K562 (cell line): ENCODE measurements around the gene CDNF. TPM values are rescaled to one million over a fixed set of nuclear protein-coding genes. Genes with fewer than 3 reads are reported as not detected.

Source experiments
- ATAC-seq: fragments of 200-7000 bp; cut with Tn5 transposase; 3 replicates; pipeline ENCODE4 v1.9.1; 2020; ENCODE audit warnings: moderate library complexity
- BruUV-seq: library from RNA; stranded (reverse); fragments of 400-500 nt; replicated peaks from 2 replicates; lab custom pipeline; 2021; lab: Mats Ljungman, UMichigan
- CTCF ChIA-PET: fragments of 300-600 bp; formaldehyde crosslinking; extraction: SDS; loops from one replicate; lab custom pipeline; 2021; ENCODE audit warnings: low intra/inter-chr PET ratio; lab: Yijun Ruan, JAX
- POLR2A ChIA-PET: fragments of 300-600, 350-650 bp; sonication (Branson Sonifier 250); formaldehyde crosslinking; extraction: SDS; loops from one replicate; lab custom pipeline; 2021; ENCODE audit warnings: antibody characterized with exemption, inconsistent platforms; lab: Yijun Ruan, JAX
- DNase-seq, 4 experiments: peaks; one replicate each; pipeline versions ENCODE4 v3.0.0 to v3.0.0-alpha.2; 2011 to 2018; ENCODE audit warnings: low spot score in 3 of 4, mixed read lengths in 3 of 4; ENCODE audit errors: extremely low read depth in 1 of 4
- FAIRE-seq: peaks from 2 replicates; lab custom pipeline; 2011; peaks lifted over from hg19 to GRCh38; lab: Jason Lieb, UNC
- H2AFZ ChIP-seq: 2 replicates; pipeline ENCODE4 v1.6.0; 2011; ENCODE audit warnings: low read depth, low read length, control low read depth, inconsistent platforms
- H3K27ac ChIP-seq: fragments of 200-600 bp; 3 replicates; pipeline ENCODE4 v1.8.0; 2011; ENCODE audit warnings: low read depth, mild to moderate bottlenecking, control low read depth, inconsistent platforms, low read length, moderate library complexity, mixed read lengths; ENCODE audit errors: extremely low read depth
- H3K27me3 ChIP-seq, 2 experiments: fragments of 300-600 bp in 1 of 2; 2 replicates in 1 of 2; 3 replicates in 1 of 2; pipeline versions ENCODE4 v1.6.0 to v1.8.0; 2011; ENCODE audit warnings: inconsistent platforms in 2 of 2, low read length in 2 of 2, mild to moderate bottlenecking in 1 of 2, mixed read lengths in 1 of 2, moderate library complexity in 1 of 2; ENCODE audit not compliant: control insufficient read depth in 2 of 2, insufficient read depth in 2 of 2
- H3K36me3 ChIP-seq: fragments of 300-600 bp; 3 replicates; pipeline ENCODE4 v1.8.0; 2011; ENCODE audit warnings: mild to moderate bottlenecking, low read length, inconsistent platforms; ENCODE audit not compliant: control insufficient read depth, insufficient read depth
- H3K4me1 ChIP-seq, 2 experiments: fragments of 200-600 bp in 1 of 2; replicated peaks in 1 of 2; 2 replicates in 1 of 2; 3 replicates in 1 of 2; pipeline versions ENCODE4 v1.5.1 to v1.8.0; 2011; ENCODE audit warnings: inconsistent platforms in 2 of 2, low read length in 2 of 2, mild to moderate bottlenecking in 1 of 2, mixed read lengths in 1 of 2, moderate library complexity in 1 of 2; ENCODE audit not compliant: control insufficient read depth in 2 of 2, insufficient read depth in 2 of 2
- H3K4me2 ChIP-seq: 2 replicates; pipeline ENCODE4 v1.6.1; 2011; ENCODE audit warnings: low read length, control low read depth, inconsistent platforms, mixed read lengths; ENCODE audit not compliant: insufficient read depth
- H3K4me3 ChIP-seq: fragments of 200-600 bp; sonication (generic), shearing (Covaris generic); 2 replicates; pipeline ENCODE4 v1.5.1; 2016; ENCODE audit warnings: control low read depth, inconsistent platforms
- H3K79me2 ChIP-seq: fragments of 200-600 bp; 3 replicates; pipeline ENCODE4 v1.8.0; 2011; ENCODE audit warnings: low read length, inconsistent platforms; ENCODE audit not compliant: control insufficient read depth, insufficient read depth
- H3K9ac ChIP-seq, 2 experiments: 2 replicates each; pipeline versions ENCODE4 v1.6.0 to v1.6.1; 2011; ENCODE audit warnings: low read depth in 2 of 2, low read length in 2 of 2, control low read depth in 1 of 2, inconsistent platforms in 1 of 2, mild to moderate bottlenecking in 1 of 2, mixed read lengths in 1 of 2; ENCODE audit not compliant: insufficient read depth in 1 of 2
- H3K9me1 ChIP-seq: one replicate; pipeline ENCODE4 v1.6.0; 2011; ENCODE audit warnings: inconsistent platforms, mild to moderate bottlenecking, low read length, moderate library complexity; ENCODE audit not compliant: control insufficient read depth, insufficient read depth
- H3K9me3 ChIP-seq: replicated peaks from 2 replicates; pipeline ENCODE4 v1.5.1; 2011; ENCODE audit warnings: low read depth, low read length, inconsistent platforms; ENCODE audit not compliant: control insufficient read depth, insufficient read depth
- H4K20me1 ChIP-seq: replicated peaks from 2 replicates; pipeline ENCODE4 v1.6.1; 2011; ENCODE audit warnings: low read length, inconsistent platforms, mixed read lengths; ENCODE audit not compliant: control insufficient read depth, insufficient read depth
- C11orf30 ChIP-seq: fragments of 450-650 bp; IDR thresholded peaks from 2 replicates; pipeline ENCODE4 v1.6.1; 2016; ENCODE audit warnings: low read depth, mild to moderate bottlenecking
- CBX5 ChIP-seq: IDR thresholded peaks from 2 replicates; pipeline ENCODE4 v1.6.1; 2014; ENCODE audit warnings: low read depth, borderline replicate concordance
- CREM ChIP-seq: IDR thresholded peaks from 2 replicates; pipeline ENCODE4 v1.6.1; 2014; ENCODE audit warnings: antibody characterized with exemption, low read depth
- DNMT1 ChIP-seq: fragments of 450-650 bp; IDR thresholded peaks from 2 replicates; pipeline ENCODE4 v1.6.1; 2016; ENCODE audit warnings: antibody characterized with exemption, mild to moderate bottlenecking
- FOXK1 ChIP-seq: sonication (generic); formaldehyde crosslinking; IDR thresholded peaks from 2 replicates; pipeline ENCODE4 v1.8.0; 2022; ENCODE audit warnings: missing genetic modification reagents, mild to moderate bottlenecking, borderline replicate concordance
- MAFF ChIP-seq: IDR thresholded peaks from 2 replicates; pipeline ENCODE4 v1.6.1; 2012; ENCODE audit warnings: low read length, improper control_type of control experiment
- MAFG ChIP-seq: fragments of 450-650 bp; conservative IDR thresholded peaks from 2 replicates; pipeline ENCODE4 v1.6.1; 2016; ENCODE audit warnings: missing genetic modification characterization, missing compliant biosample characterization
- MAFK ChIP-seq: IDR thresholded peaks from 2 replicates; pipeline ENCODE4 v1.6.1; 2011; ENCODE audit warnings: low read length, improper control_type of control experiment
- SIN3B ChIP-seq: fragments of 450-650 bp; IDR thresholded peaks from 2 replicates; pipeline ENCODE4 v1.6.1; 2017; ENCODE audit warnings: low read depth, mild to moderate bottlenecking, moderate library complexity
- SMARCA5 ChIP-seq: fragments of 450-650 bp; IDR thresholded peaks from 2 replicates; pipeline ENCODE4 v1.6.1; 2016
- ZNF316 ChIP-seq: fragments of 450-650 bp; IDR thresholded peaks from 2 replicates; pipeline ENCODE4 v1.6.1; 2016
- WGBS: fragments of 100-300 bp; shearing (Covaris generic); methylation state at CpG from one replicate; pipeline ENCODE4 v1.1.6; 2016; ENCODE audit warnings: low coverage, mixed read lengths; ENCODE audit not compliant: insufficient coverage; ENCODE audit errors: missing lambda C conversion rate; 5-methylcytosine and 5-hydroxymethylcytosine counted together
- in situ Hi-C: fragments of 300-500 bp; cut with MboI; formaldehyde crosslinking; loops from 4 replicates; pipeline ENCODE4 v1.15.0; 2018; ENCODE audit warnings: inconsistent platforms, mixed read lengths
- intact Hi-C: fragments of 100-400 bp; cut with micrococcal nuclease; formaldehyde crosslinking; loops from 2 replicates; pipeline ENCODE4 v1.14.2; 2022
- polyA plus RNA-seq, 8 experiments: library from polyadenylated mRNA; depleted of rRNA in 4 of 8; stranded (reverse) in 5 of 8; unstranded in 3 of 8; fragments of >200 nt; fragmentation: Nextera tagmentation in 2 of 8; fragmentation: Illumina TruSeq in 1 of 8; extraction: Ambion mirVana in 2 of 8; extraction: Trizol in 1 of 8; gene quantifications; 2 replicates each; pipeline versions ENCODE4 v1.2.1 to v1.2.3, GENCODE V29; 2011 to 2014; ENCODE audit warnings: inconsistent platforms in 1 of 8, missing spikeins in 1 of 8
- total RNA-seq, 7 experiments: library from RNA; depleted of rRNA in 6 of 7; stranded (reverse); fragments of >200 nt in 6 of 7; fragmentation: Illumina TruSeq in 2 of 7; extraction: Trizol in 2 of 7; gene quantifications; 2 replicates each; pipeline versions ENCODE4 v1.2.1 to v1.2.3, GENCODE V29; 2011 to 2021; ENCODE audit warnings: low replicate concordance in 1 of 7
- TF ChIP-seq, protein P1 (sequence below): IDR thresholded peaks from 3 replicates; pipeline ENCODE4 v1.6.1; 2011; ENCODE audit warnings: borderline replicate concordance, mild to moderate bottlenecking; ENCODE audit not compliant: insufficient read length, insufficient read depth
- TF ChIP-seq, protein P2 (sequence below): fragments of 250-450 bp; sonication (Bioruptor Pico); IDR thresholded peaks from 2 replicates; pipeline ENCODE4 v1.5.0; 2021
- TF ChIP-seq, protein P3 (sequence below): fragments of 200-800 bp; sonication (Bioruptor generic); IDR thresholded peaks from 2 replicates; pipeline ENCODE4 v1.6.1; 2017; ENCODE audit warnings: missing genetic modification characterization, missing compliant biosample characterization

Gene CDNF
- total and polyA plus RNA-seq, 9 of the 15 experiments (the other 6 are each of a cell fraction or from before 2014, with no cell fraction given) = 0.18 to 1.6 (median 0.61) TPM

- H3K9me1 ChIP-seq = no peaks in the 10 kb centered on the region
- H3K27me3 ChIP-seq = peaks cover 4 to 15% of the 10 kb centered on the region in 2 experiments; a peak in 3 of 5 replicates
- no peak for ATAC-seq
- no peaks in the 10 kb centered on the region; the same call in 1 of the 2 replicates for H3K9me3 ChIP-seq
- in situ Hi-C loops = no loop called here
- no peaks in the 10 kb centered on the region for H3K36me3 ChIP-seq
- H3K4me3 ChIP-seq = no peak overlapping the region
- intact Hi-C loops = no loop called here
- H4K20me1 ChIP-seq = no peaks in the 10 kb centered on the region
- no peaks in the 10 kb centered on the region for H3K4me1 ChIP-seq
- no TSS peak for BruUV-seq
- ChIA-PET CTCF (no interaction called here), POLR2A (interaction anchor here (0.7 kb wide), 1 partner anchor 165 kb away, joined by 4 read pairs; no protein-coding TSS in a partner anchor)
- TF ChIP-seq C11orf30 (peak; percentile 46; the same call in 1 of the 2 replicates), FOXK1 (CRISPR knock-in tag) (no peak), SIN3B (no peak), DNMT1 (no peak), ZNF316 (peak; percentile 69), MAFF (peak; percentile 61; the same call in 1 of the 2 replicates), MAFK (peak; percentile 55; the same call in 1 of the 2 replicates), MAFG (tag) (peak; percentile 62), CBX5 (no peak), CREM (no peak), SMARCA5 (no peak)
- TF ChIP-seq, protein P1, sequence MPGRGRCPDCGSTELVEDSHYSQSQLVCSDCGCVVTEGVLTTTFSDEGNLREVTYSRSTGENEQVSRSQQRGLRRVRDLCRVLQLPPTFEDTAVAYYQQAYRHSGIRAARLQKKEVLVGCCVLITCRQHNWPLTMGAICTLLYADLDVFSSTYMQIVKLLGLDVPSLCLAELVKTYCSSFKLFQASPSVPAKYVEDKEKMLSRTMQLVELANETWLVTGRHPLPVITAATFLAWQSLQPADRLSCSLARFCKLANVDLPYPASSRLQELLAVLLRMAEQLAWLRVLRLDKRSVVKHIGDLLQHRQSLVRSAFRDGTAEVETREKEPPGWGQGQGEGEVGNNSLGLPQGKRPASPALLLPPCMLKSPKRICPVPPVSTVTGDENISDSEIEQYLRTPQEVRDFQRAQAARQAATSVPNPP = no peak
- TF ChIP-seq, protein P2, sequence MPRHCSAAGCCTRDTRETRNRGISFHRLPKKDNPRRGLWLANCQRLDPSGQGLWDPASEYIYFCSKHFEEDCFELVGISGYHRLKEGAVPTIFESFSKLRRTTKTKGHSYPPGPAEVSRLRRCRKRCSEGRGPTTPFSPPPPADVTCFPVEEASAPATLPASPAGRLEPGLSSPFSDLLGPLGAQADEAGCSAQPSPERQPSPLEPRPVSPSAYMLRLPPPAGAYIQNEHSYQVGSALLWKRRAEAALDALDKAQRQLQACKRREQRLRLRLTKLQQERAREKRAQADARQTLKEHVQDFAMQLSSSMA = no peak
- TF ChIP-seq, protein P3, sequence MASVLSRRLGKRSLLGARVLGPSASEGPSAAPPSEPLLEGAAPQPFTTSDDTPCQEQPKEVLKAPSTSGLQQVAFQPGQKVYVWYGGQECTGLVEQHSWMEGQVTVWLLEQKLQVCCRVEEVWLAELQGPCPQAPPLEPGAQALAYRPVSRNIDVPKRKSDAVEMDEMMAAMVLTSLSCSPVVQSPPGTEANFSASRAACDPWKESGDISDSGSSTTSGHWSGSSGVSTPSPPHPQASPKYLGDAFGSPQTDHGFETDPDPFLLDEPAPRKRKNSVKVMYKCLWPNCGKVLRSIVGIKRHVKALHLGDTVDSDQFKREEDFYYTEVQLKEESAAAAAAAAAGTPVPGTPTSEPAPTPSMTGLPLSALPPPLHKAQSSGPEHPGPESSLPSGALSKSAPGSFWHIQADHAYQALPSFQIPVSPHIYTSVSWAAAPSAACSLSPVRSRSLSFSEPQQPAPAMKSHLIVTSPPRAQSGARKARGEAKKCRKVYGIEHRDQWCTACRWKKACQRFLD (CRISPR knock-in tag) = no peak
- no peak overlapping the region for H3K27ac ChIP-seq
- no peak overlapping the region for H2AFZ ChIP-seq
- no peak for FAIRE-seq
- WGBS = 11% methylated on average over 5 of the region's 5 CpGs
- no peaks in the 10 kb centered on the region for H3K79me2 ChIP-seq
- no peak for DNase-seq
- H3K9ac ChIP-seq = no peak overlapping the region
- H3K4me2 ChIP-seq = no peak overlapping the region
Measured at GRCh38 chr10:14787938-14788337, 49.9 kb downstream of the CDNF start.
